Measurements from ENCODE around the gene DLGAP1.

DNA sequence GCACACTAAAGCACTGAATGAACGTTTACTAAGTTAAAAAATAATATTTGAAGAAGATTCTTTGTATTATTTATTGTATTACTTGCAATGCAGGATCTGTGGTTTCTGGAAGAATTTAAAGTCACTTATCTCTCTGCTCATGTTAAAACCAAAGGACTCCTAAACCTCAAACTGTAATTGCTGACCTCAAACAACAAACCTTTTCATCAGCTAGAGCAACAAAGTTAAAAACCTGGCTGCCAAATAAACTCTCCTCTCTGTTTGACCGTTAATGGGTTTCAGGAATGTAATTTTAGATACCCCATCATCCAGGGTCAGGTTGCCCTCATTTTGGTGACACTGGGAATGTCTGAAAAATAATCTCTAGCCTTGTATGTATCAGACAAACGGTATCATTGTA, 766.0 kb downstream of the DLGAP1 start:
- no peak for TF ChIP-seq EZH2 (IDR thresholded peaks at IDR 0.05; ENCODE audit: borderline replicate concordance, low read length)
- TF ChIP-seq, protein P1, sequence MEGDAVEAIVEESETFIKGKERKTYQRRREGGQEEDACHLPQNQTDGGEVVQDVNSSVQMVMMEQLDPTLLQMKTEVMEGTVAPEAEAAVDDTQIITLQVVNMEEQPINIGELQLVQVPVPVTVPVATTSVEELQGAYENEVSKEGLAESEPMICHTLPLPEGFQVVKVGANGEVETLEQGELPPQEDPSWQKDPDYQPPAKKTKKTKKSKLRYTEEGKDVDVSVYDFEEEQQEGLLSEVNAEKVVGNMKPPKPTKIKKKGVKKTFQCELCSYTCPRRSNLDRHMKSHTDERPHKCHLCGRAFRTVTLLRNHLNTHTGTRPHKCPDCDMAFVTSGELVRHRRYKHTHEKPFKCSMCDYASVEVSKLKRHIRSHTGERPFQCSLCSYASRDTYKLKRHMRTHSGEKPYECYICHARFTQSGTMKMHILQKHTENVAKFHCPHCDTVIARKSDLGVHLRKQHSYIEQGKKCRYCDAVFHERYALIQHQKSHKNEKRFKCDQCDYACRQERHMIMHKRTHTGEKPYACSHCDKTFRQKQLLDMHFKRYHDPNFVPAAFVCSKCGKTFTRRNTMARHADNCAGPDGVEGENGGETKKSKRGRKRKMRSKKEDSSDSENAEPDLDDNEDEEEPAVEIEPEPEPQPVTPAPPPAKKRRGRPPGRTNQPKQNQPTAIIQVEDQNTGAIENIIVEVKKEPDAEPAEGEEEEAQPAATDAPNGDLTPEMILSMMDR (IDR thresholded peaks at IDR 0.05; ENCODE audit: low read length): no peak

Data from OCI-LY1 (cell line).